HL-60 (cell line): ENCODE data around the gene SHISA4.

ENCODE experiments used
- DNase-seq, 2 experiments: peaks; one replicate each; pipeline ENCODE4 v3.0.0-alpha.2; 2010 to 2020; ENCODE audit warnings: low read depth in 1 of 2, low spot score in 1 of 2
- H3K27ac ChIP-seq: fragments of 250-450 bp; sonication (Bioruptor Pico); replicated peaks from 2 replicates; pipeline ENCODE4 v1.5.1; 2020; ENCODE audit warnings: mild to moderate bottlenecking, moderate library complexity
- H3K27me3 ChIP-seq: fragments of 250-450 bp; sonication (Bioruptor Pico); 2 replicates; pipeline ENCODE4 v1.5.1; 2021; ENCODE audit warnings: mild to moderate bottlenecking, moderate library complexity; ENCODE audit not compliant: insufficient read depth, poor library complexity, severe bottlenecking
- H3K4me3 ChIP-seq: replicated peaks from 2 replicates; pipeline ENCODE4 v1.5.1; 2011; ENCODE audit warnings: mild to moderate bottlenecking, control low read depth, low read length; ENCODE audit not compliant: insufficient read depth
- GABPA ChIP-seq: IDR thresholded peaks from 2 replicates; pipeline ENCODE4 v1.6.1; 2012; ENCODE audit warnings: low read depth
- POLR2AphosphoS5 ChIP-seq: IDR thresholded peaks from 2 replicates; pipeline ENCODE4 v1.6.1; 2012; ENCODE audit warnings: low read depth
- SPI1 ChIP-seq: IDR thresholded peaks from 2 replicates; pipeline ENCODE4 v1.6.1; 2012; ENCODE audit warnings: low read depth, mild to moderate bottlenecking, borderline replicate concordance
- TF ChIP-seq, protein P1 (sequence below): IDR thresholded peaks from one replicate; pipeline ENCODE4 v1.5.1; 2011; ENCODE audit warnings: low read length, control low read depth, inconsistent platforms; ENCODE audit not compliant: insufficient read depth
- TF ChIP-seq, protein P2 (sequence below): IDR thresholded peaks from 2 replicates; pipeline ENCODE4 v1.6.1; 2012; ENCODE audit warnings: low read depth; ENCODE audit not compliant: insufficient replicate concordance

Gene SHISA4

DNA sequence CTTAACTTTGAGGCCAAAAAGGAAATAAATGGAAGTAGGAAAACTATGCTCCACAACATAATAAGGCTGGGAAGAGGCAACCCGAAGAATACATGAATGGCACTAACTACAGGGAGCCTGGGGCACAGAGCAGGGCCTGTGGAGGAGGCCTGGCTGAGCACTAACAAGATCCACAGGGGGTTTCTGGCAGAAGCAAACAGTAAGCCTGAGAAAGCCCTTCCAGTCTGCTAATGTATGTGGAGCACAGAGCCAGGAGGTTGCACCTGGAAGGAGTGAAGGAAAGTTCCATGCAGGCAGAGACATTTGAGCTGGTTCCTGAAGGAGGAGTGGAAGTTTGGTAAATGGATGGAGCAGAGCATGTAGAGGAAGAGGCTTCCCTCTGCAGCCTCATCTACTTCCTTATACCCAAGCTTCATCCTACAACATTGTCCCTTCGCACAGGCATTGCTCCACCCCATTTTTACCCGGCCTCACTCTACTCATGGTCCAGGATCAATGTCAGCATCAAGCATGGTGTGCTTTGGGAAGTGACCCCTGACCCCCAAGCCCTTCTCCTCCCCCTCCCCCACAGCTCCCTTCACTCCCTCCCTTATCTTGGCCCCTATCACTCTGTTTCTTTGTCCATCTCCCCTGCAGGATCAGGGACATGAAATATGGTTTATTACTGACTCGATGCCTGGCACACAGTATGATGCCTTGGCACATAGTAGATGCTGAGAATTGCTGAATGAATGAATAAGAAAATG, 23.3 kb downstream of the SHISA4 start:
- no peak overlapping the region for H3K4me3 ChIP-seq
- TF ChIP-seq, protein P1, sequence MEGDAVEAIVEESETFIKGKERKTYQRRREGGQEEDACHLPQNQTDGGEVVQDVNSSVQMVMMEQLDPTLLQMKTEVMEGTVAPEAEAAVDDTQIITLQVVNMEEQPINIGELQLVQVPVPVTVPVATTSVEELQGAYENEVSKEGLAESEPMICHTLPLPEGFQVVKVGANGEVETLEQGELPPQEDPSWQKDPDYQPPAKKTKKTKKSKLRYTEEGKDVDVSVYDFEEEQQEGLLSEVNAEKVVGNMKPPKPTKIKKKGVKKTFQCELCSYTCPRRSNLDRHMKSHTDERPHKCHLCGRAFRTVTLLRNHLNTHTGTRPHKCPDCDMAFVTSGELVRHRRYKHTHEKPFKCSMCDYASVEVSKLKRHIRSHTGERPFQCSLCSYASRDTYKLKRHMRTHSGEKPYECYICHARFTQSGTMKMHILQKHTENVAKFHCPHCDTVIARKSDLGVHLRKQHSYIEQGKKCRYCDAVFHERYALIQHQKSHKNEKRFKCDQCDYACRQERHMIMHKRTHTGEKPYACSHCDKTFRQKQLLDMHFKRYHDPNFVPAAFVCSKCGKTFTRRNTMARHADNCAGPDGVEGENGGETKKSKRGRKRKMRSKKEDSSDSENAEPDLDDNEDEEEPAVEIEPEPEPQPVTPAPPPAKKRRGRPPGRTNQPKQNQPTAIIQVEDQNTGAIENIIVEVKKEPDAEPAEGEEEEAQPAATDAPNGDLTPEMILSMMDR = no peak
- TF ChIP-seq POLR2AphosphoS5 (no peak), SPI1 (no peak), GABPA (no peak)
- TF ChIP-seq, protein P2, sequence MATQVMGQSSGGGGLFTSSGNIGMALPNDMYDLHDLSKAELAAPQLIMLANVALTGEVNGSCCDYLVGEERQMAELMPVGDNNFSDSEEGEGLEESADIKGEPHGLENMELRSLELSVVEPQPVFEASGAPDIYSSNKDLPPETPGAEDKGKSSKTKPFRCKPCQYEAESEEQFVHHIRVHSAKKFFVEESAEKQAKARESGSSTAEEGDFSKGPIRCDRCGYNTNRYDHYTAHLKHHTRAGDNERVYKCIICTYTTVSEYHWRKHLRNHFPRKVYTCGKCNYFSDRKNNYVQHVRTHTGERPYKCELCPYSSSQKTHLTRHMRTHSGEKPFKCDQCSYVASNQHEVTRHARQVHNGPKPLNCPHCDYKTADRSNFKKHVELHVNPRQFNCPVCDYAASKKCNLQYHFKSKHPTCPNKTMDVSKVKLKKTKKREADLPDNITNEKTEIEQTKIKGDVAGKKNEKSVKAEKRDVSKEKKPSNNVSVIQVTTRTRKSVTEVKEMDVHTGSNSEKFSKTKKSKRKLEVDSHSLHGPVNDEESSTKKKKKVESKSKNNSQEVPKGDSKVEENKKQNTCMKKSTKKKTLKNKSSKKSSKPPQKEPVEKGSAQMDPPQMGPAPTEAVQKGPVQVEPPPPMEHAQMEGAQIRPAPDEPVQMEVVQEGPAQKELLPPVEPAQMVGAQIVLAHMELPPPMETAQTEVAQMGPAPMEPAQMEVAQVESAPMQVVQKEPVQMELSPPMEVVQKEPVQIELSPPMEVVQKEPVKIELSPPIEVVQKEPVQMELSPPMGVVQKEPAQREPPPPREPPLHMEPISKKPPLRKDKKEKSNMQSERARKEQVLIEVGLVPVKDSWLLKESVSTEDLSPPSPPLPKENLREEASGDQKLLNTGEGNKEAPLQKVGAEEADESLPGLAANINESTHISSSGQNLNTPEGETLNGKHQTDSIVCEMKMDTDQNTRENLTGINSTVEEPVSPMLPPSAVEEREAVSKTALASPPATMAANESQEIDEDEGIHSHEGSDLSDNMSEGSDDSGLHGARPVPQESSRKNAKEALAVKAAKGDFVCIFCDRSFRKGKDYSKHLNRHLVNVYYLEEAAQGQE = no peak
- DNase-seq = no peak
- H3K27me3 ChIP-seq = no peaks in the 10 kb centered on the region
- no peak overlapping the region for H3K27ac ChIP-seq

DNA sequence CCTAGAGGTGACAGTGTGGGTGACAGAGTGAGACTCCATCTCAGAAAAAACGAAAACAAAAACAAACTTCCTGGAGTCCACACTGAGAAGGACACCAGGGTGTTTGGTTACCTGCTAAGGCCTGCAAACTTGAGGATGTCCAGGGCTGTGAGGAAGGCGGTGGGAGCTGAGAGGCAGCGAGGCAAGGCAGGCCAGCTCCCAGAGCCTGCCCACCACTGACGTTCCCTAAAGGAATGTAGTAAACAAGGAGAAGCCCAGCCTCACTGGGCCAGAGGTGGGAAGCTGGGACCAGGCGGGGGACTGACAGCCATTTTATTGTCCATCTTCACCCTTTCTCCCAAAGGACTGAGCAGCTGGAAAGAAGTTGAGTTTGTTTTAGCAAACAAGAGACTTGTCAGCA, 24.1 kb downstream of the SHISA4 start:
- TF ChIP-seq SPI1 = no peak
- no peak for TF ChIP-seq GABPA
- no peak for TF ChIP-seq POLR2AphosphoS5
- TF ChIP-seq, protein P2 = no peak
- TF ChIP-seq, protein P1 = no peak
- Histone ChIP-seq H3K4me3 (no peak overlapping the region), H3K27ac (no peak overlapping the region), H3K27me3 (no peaks in the 10 kb centered on the region)
- no peak for DNase-seq

DNA sequence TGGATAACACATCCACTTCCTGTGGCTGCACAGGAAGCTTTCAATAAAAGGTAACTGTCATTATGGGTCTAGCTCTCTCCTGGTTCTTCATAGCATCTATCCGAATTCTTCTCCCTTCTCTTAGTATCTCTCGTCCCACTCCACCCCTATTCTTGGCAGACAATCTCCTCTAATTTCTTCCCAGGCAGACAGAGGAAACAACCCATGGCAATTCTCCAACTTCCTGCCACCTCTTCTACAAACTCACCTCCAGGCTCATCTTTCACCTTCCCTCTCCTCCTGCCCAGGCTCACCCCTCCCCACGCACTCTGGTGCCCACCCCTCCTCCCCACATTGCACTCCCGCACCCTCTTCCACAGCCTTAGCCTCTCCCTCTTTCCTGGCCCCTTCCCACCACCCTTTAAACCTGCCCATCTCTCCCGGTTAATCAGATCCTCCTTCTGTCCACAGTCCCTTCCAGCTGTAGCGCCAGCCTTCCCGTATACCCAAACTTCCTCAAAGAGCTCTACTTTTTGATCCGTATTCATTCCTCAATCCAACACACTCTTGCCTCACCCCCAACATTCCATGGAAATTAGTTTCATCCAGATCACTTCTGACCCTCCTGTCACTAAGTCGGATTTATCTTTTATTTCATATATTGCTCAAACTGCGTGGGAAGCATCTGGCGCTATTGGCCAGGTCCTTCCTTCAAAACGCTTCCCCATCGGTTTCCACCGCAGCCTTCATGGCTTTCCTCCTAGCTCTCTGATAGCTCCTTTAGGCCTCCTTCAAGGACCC, 25.9 kb downstream of the SHISA4 start:
- Histone ChIP-seq H3K27ac (no peak overlapping the region), H3K4me3 (no peak overlapping the region), H3K27me3 (no peaks in the 10 kb centered on the region)
- no peak for DNase-seq
- TF ChIP-seq GABPA (no peak), SPI1 (no peak), POLR2AphosphoS5 (no peak)
- TF ChIP-seq, protein P1 = no peak
- TF ChIP-seq, protein P2 = no peak
